ENCODE data around the gene MLEC.

DNA sequence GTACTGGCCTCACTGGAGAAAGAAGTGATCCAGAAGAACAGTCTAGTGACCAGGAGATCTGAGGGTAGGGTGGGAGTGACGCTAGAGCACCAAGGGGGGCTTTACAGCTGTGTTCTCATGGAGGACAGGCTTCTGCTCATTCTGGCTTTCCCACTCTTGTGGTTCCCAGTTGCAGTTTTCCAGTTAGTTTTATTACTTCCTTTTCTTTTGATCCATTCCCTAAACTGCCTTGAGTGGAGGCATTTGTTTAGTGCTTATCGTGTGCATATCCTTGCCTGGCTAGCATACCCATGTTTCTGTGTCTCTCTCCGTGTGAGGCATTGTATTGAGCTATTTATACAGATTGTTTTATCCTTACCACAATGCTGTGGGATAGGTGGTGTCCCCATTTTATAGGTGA is 4.0 kb downstream of the MLEC start:
- TF ChIP-seq TCF4 (CRISPR knock-in tag; IDR thresholded peaks at IDR 0.05; ENCODE audit: borderline replicate concordance) = no peak
- no peak for TF ChIP-seq PPARA (CRISPR knock-in tag; IDR thresholded peaks at IDR 0.05; ENCODE audit: borderline replicate concordance)
- TF ChIP-seq ZFP30 (CRISPR knock-in tag; IDR thresholded peaks at IDR 0.05) = no peak
- no peak for TF ChIP-seq ISL1 (CRISPR knock-in tag; IDR thresholded peaks at IDR 0.05)
- no peak for TF ChIP-seq ZNF8 (CRISPR knock-in tag; IDR thresholded peaks at IDR 0.05)
- TF ChIP-seq, protein P1, sequence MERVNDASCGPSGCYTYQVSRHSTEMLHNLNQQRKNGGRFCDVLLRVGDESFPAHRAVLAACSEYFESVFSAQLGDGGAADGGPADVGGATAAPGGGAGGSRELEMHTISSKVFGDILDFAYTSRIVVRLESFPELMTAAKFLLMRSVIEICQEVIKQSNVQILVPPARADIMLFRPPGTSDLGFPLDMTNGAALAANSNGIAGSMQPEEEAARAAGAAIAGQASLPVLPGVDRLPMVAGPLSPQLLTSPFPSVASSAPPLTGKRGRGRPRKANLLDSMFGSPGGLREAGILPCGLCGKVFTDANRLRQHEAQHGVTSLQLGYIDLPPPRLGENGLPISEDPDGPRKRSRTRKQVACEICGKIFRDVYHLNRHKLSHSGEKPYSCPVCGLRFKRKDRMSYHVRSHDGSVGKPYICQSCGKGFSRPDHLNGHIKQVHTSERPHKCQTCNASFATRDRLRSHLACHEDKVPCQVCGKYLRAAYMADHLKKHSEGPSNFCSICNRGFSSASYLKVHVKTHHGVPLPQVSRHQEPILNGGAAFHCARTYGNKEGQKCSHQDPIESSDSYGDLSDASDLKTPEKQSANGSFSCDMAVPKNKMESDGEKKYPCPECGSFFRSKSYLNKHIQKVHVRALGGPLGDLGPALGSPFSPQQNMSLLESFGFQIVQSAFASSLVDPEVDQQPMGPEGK (CRISPR knock-in tag; IDR thresholded peaks at IDR 0.05; ENCODE audit: borderline replicate concordance) = no peak
- TF ChIP-seq ZFP3 (CRISPR knock-in tag; IDR thresholded peaks at IDR 0.05) = no peak
- no peak for TF ChIP-seq BACH2 (CRISPR knock-in tag; IDR thresholded peaks at IDR 0.05; ENCODE audit: borderline replicate concordance)
- no peak for TF ChIP-seq ARNTL (CRISPR knock-in tag; IDR thresholded peaks at IDR 0.05; ENCODE audit: borderline replicate concordance, low read depth)
- no peak for TF ChIP-seq CSRNP3 (CRISPR knock-in tag; IDR thresholded peaks at IDR 0.05)
- TF ChIP-seq ZC3H10 (CRISPR knock-in tag; IDR thresholded peaks at IDR 0.05) = no peak
- TF ChIP-seq RARB (CRISPR knock-in tag; IDR thresholded peaks at IDR 0.05) = no peak
- TF ChIP-seq CSDC2 (CRISPR knock-in tag; IDR thresholded peaks at IDR 0.05) = no peak

All from SK-N-SH treated with all-trans-retinoic acid at 6 μM for 48 hours (cell line).